SK-N-SH (cell line): ENCODE measurements around the gene MED19. TPM values are rescaled to one million over a fixed set of nuclear protein-coding genes. Genes with fewer than 3 reads are reported as not detected.

Experiments
- CTCF ChIA-PET: fragments of 300-600, 350-600 bp; formaldehyde crosslinking; extraction: SDS; loops from one replicate; lab custom pipeline; 2021; lab: Yijun Ruan, JAX
- POLR2A ChIA-PET: fragments of 350-600 bp; sonication (Branson Sonifier 250); formaldehyde crosslinking; extraction: SDS; loops from one replicate; lab custom pipeline; 2020; ENCODE audit warnings: antibody characterized with exemption, inconsistent platforms; lab: Yijun Ruan, JAX
- DNase-seq: peaks from one replicate; pipeline ENCODE4 v3.0.0; 2012
- H2AFZ ChIP-seq: fragments of 200-600 bp; sonication (generic); 2 replicates; pipeline ENCODE4 v1.8.1; 2016; ENCODE audit warnings: antibody characterized with exemption, mild to moderate bottlenecking, low read depth
- H3F3A ChIP-seq: fragments of 200-600 bp; sonication (generic); replicated peaks from 2 replicates; pipeline ENCODE3; 2016; ENCODE audit warnings: antibody characterized with exemption, mild to moderate bottlenecking; ENCODE audit not compliant: insufficient read depth
- H3K27ac ChIP-seq, 2 experiments: fragments of 200-500 bp in 1 of 2; fragments of 200-600 bp in 1 of 2; sonication (Bioruptor generic) in 1 of 2; sonication (generic), shearing (Covaris generic) in 1 of 2; 2 replicates each; pipeline versions ENCODE4 v1.5.1 to v1.6.1; 2014 to 2016; ENCODE audit warnings: low read depth in 2 of 2, inconsistent platforms in 1 of 2, low read length in 1 of 2, mild to moderate bottlenecking in 1 of 2, mixed read lengths in 1 of 2
- H3K27me3 ChIP-seq: fragments of 200-600 bp; sonication (generic), shearing (Covaris generic); 2 replicates; pipeline ENCODE4 v1.6.1; 2016; ENCODE audit warnings: mixed run types; ENCODE audit not compliant: insufficient read depth
- H3K36me3 ChIP-seq, 2 experiments: fragments of 200-500 bp in 1 of 2; fragments of 200-600 bp in 1 of 2; sonication (Bioruptor generic) in 1 of 2; sonication (generic) in 1 of 2; replicated peaks in 1 of 2; 2 replicates each; pipeline versions ENCODE3 to v1.5.1; 2014 to 2016; ENCODE audit warnings: low read length in 1 of 2, mild to moderate bottlenecking in 1 of 2; ENCODE audit not compliant: insufficient read depth in 2 of 2, control insufficient read depth in 1 of 2
- H3K4me1 ChIP-seq, 2 experiments: fragments of 200-500 bp in 1 of 2; fragments of 200-600 bp in 1 of 2; sonication (Bioruptor generic) in 1 of 2; sonication (generic), shearing (Covaris generic) in 1 of 2; 2 replicates each; pipeline versions ENCODE4 v1.5.1 to v1.6.1; 2014 to 2016; ENCODE audit warnings: low read depth in 1 of 2, low read length in 1 of 2, mixed run types in 1 of 2; ENCODE audit not compliant: insufficient read depth in 2 of 2, control insufficient read depth in 1 of 2
- H3K4me2 ChIP-seq: fragments of 200-600 bp; sonication (generic), shearing (Covaris generic); 2 replicates; pipeline ENCODE4 v1.6.1; 2017; ENCODE audit warnings: mixed run types
- H3K4me3 ChIP-seq, 2 experiments: fragments of 200-500 bp in 1 of 2; fragments of 200-600 bp in 1 of 2; sonication (Bioruptor generic) in 1 of 2; sonication (generic), shearing (Covaris generic) in 1 of 2; 2 replicates each; pipeline versions ENCODE4 v1.5.1 to v1.8.1; 2014 to 2016; ENCODE audit warnings: low read depth in 2 of 2, inconsistent platforms in 1 of 2, low read length in 1 of 2, mild to moderate bottlenecking in 1 of 2, mixed read lengths in 1 of 2, moderate library complexity in 1 of 2
- H3K79me2 ChIP-seq: fragments of 200-600 bp; sonication (generic); 2 replicates; pipeline ENCODE4 v1.8.1; 2017; ENCODE audit warnings: mild to moderate bottlenecking; ENCODE audit not compliant: insufficient read depth
- H3K9ac ChIP-seq: fragments of 200-600 bp; sonication (generic); 2 replicates; pipeline ENCODE4 v1.6.1; 2017; ENCODE audit warnings: mixed run types
- H3K9me2 ChIP-seq: fragments of 200-600 bp; sonication (generic); 2 replicates; pipeline ENCODE4 v1.6.1; 2017; ENCODE audit warnings: mixed run types
- H3K9me3 ChIP-seq: fragments of 200-600 bp; sonication (generic); 2 replicates; pipeline ENCODE4 v1.6.1; 2017; ENCODE audit warnings: mixed run types, mild to moderate bottlenecking, moderate library complexity
- H4K20me1 ChIP-seq: fragments of 200-600 bp; sonication (generic); 2 replicates; pipeline ENCODE4 v1.6.1; 2017; ENCODE audit warnings: mild to moderate bottlenecking, mixed run types; ENCODE audit not compliant: insufficient read depth
- CHD2 ChIP-seq: fragments of 150-350 bp; IDR thresholded peaks from 2 replicates; pipeline ENCODE4 v1.6.1; 2018; ENCODE audit warnings: low read length; ENCODE audit not compliant: partially characterized antibody
- ELF1 ChIP-seq: IDR thresholded peaks from 2 replicates; pipeline ENCODE4 v1.4.0; 2012
- FOXJ3 ChIP-seq: sonication (generic); formaldehyde crosslinking; IDR thresholded peaks from 2 replicates; pipeline ENCODE4 v1.5.1; 2020; ENCODE audit warnings: mild to moderate bottlenecking, missing genetic modification reagents
- FOXM1 ChIP-seq: IDR thresholded peaks from 2 replicates; pipeline ENCODE4 v1.4.0; 2012; ENCODE audit warnings: low read depth, mild to moderate bottlenecking
- GABPA ChIP-seq: IDR thresholded peaks from 2 replicates; pipeline ENCODE4 v1.4.0; 2012; ENCODE audit warnings: low read depth, mild to moderate bottlenecking
- GATA2 ChIP-seq: sonication (generic); formaldehyde crosslinking; IDR thresholded peaks from 2 replicates; pipeline ENCODE4 v1.5.0; 2020; ENCODE audit warnings: mild to moderate bottlenecking, missing genetic modification reagents
- MEF2A ChIP-seq: IDR thresholded peaks from 2 replicates; pipeline ENCODE4 v1.4.0; 2012; ENCODE audit warnings: low read depth, borderline replicate concordance
- MXI1 ChIP-seq: IDR thresholded peaks from 2 replicates; pipeline ENCODE4 v1.6.1; 2012; ENCODE audit warnings: mild to moderate bottlenecking, low read depth, low read length, improper control_type of control experiment
- NRF1 ChIP-seq: IDR thresholded peaks from 2 replicates; pipeline ENCODE4 v1.6.1; 2012; ENCODE audit warnings: low read depth, mild to moderate bottlenecking, low read length
- POLR2AphosphoS5 ChIP-seq: IDR thresholded peaks from 2 replicates; pipeline ENCODE4 v1.6.1; 2012; ENCODE audit warnings: low read depth, low read length
- SMC3 ChIP-seq: IDR thresholded peaks from 2 replicates; pipeline ENCODE4 v1.6.1; 2012; ENCODE audit warnings: low read depth, low read length, improper control_type of control experiment
- TAF1 ChIP-seq: IDR thresholded peaks from 2 replicates; pipeline ENCODE4 v1.6.1; 2012; ENCODE audit warnings: low read depth, mild to moderate bottlenecking, low read length, moderate library complexity, borderline replicate concordance
- YY1 ChIP-seq: IDR thresholded peaks from 2 replicates; pipeline ENCODE4 v1.4.0; 2012; ENCODE audit warnings: low read depth, mild to moderate bottlenecking
- WGBS: methylation state at CpG from one replicate; pipeline ENCODE4 v1.1.6; 2017; ENCODE audit warnings: low lambda C conversion rate; 5-methylcytosine and 5-hydroxymethylcytosine counted together
- polyA plus RNA-seq, 3 experiments: library from polyadenylated mRNA; depleted of rRNA; stranded (reverse); fragments of >200 nt; gene quantifications; 2 replicates each; pipeline ENCODE4 v1.2.3, GENCODE V29; 2012
- TF ChIP-seq, protein P1 (sequence below): IDR thresholded peaks from 2 replicates; pipeline ENCODE4 v1.4.0; 2012; ENCODE audit warnings: low read depth
- TF ChIP-seq, protein P2 (sequence below): IDR thresholded peaks from 2 replicates; pipeline ENCODE4 v1.4.0; 2012; ENCODE audit warnings: low read depth, borderline replicate concordance
- TF ChIP-seq, protein P3 (sequence below): IDR thresholded peaks from 2 replicates; pipeline ENCODE4; 2012
- TF ChIP-seq, protein P4 (sequence below): fragments of 150-350 bp; IDR thresholded peaks from 2 replicates; pipeline ENCODE4 v1.6.1; 2016; ENCODE audit warnings: mild to moderate bottlenecking, low read depth, low read length
- TF ChIP-seq, protein P5 (sequence below): fragments of 200-600 bp; sonication (generic); IDR thresholded peaks from 2 replicates; pipeline ENCODE4 v1.6.1; 2017; ENCODE audit warnings: antibody characterized with exemption, mild to moderate bottlenecking, moderate library complexity

The MED19 gene
- polyA plus RNA-seq, 1 of the 3 experiments (the other 2 are of a cell fraction), result 38.7 TPM

DNA sequence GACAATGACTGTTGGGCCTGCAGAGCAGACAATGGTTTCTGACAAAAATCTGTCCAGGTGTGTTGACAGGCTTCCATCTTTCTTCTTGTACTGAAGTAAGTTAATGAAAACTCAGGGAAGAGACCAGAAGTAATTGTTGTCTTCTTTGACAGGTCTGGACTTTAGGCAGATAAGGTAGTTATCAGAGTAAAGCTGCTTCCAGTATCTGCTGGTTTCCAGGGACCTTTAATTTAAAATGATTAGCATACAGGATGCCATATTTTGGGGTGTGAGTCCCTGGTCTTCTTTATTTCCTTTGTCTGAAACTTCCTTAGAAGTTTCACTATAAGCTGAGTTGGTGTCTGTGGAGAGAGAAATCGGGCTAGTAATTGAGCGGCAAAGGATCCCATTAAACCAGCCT lies 1.8 kb upstream of the MED19 start:
- peaks cover 82% of the 10 kb centered on the region for H3K79me2 ChIP-seq
- no peak for DNase-seq
- no peaks in the 10 kb centered on the region for H4K20me1 ChIP-seq
- H3K36me3 ChIP-seq, result peaks cover 0 to 7% of the 10 kb centered on the region in 2 experiments
- peak overlapping the region; percentile 94 to 98 for H3K4me3 ChIP-seq
- TF ChIP-seq NRF1 (no peak), FOXJ3 (CRISPR knock-in tag) (no peak), FOXM1 (no peak), GABPA (no peak), MEF2A (no peak)
- TF ChIP-seq, protein P1, sequence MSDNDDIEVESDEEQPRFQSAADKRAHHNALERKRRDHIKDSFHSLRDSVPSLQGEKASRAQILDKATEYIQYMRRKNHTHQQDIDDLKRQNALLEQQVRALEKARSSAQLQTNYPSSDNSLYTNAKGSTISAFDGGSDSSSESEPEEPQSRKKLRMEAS, result no peak
- H3K4me1 ChIP-seq, result peaks cover 14 to 20% of the 10 kb centered on the region in 2 experiments; a peak in 3 of 4 replicates
- no peaks in the 10 kb centered on the region for H3K9me2 ChIP-seq
- WGBS, result 90% methylated on average over 2 of the region's 2 CpGs
- no peak overlapping the region for H3K27ac ChIP-seq
- no peaks in the 10 kb centered on the region for H3F3A ChIP-seq
- no peaks in the 10 kb centered on the region for H3K9me3 ChIP-seq
- peak overlapping the region; percentile 89; the same call in 1 of the 2 replicates for H3K9ac ChIP-seq
- ChIA-PET CTCF (interaction anchor here (1.0 to 2.0 kb wide), 3 partner anchors 23 to 146 kb away, joined by 3 to 6 read pairs (median 5); partner anchors contain the start of gene UBE2L6), POLR2A (no interaction called here)
- H3K4me2 ChIP-seq, result peak overlapping the region; percentile 84
- H2AFZ ChIP-seq, result no peak overlapping the region
- H3K27me3 ChIP-seq, result no peaks in the 10 kb centered on the region

DNA sequence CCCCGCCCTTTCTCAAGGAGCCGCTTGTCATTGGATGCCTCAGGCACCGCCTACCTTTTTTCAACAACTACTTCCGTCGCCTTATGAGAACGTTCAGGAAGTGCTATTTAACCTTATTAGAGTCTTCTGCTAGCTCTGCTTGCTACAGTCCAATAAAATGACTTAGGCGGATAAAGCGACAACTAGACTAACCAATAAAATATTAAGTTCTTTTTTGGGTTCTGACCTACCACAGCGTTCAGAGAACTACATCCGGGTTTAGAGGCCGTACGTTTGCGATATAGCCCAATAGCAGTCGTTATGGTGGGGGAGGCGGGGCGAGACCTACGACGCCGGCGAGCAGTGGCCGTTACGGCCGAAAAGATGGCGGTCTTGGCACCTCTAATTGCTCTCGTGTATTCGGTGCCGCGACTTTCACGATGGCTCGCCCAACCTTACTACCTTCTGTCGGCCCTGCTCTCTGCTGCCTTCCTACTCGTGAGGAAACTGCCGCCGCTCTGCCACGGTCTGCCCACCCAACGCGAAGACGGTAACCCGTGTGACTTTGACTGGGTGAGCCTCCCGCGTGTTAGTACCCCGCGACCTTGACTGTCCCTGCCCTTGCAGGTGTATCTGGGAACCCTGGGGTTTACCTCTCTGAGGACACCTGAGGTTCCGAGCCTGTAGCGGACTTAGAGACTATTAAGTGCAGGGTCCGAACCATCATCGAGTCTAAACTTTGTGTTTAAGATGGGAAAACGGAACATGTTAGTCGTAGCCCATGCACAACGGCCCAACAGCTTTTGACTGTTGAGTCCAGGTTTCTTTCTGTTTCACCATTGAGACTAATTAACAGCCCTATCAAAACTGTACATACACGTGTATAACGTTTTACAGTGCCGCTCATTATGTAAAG lies 488 bp upstream of the MED19 start, which contains the start of gene TMX2:
TMX2 (plus strand) TSS at position 338 of the 895 bp plus-strand sequence; CDS start at position 364, 26 bp downstream.
- WGBS, result 1% methylated on average over 40 of the region's 53 CpGs
- Histone ChIP-seq H3K4me1 (peaks cover 14 to 20% of the 10 kb centered on the region in 2 experiments; a peak in 3 of 4 replicates), H4K20me1 (no peaks in the 10 kb centered on the region; the same call in 1 of the 2 replicates), H3K4me2 (peak within 1 kb of the TSS; percentile 84), H3K9ac (peak within 1 kb of the TSS; percentile 89), H3K9me3 (no peaks in the 10 kb centered on the region), H3F3A (no peaks in the 10 kb centered on the region), H3K79me2 (peaks cover 83% of the 10 kb centered on the region), H3K27me3 (no peaks in the 10 kb centered on the region), H3K4me3 (peak within 1 kb of the TSS; percentile 94 to 98), H3K9me2 (no peaks in the 10 kb centered on the region), H2AFZ (peak within 1 kb of the TSS; percentile 87), H3K36me3 (peaks cover 0 to 15% of the 10 kb centered on the region in 2 experiments), H3K27ac (peak within 1 kb of the TSS; percentile 90 to 94)
- ChIA-PET POLR2A (interaction anchor here (0.5 to 2.0 kb wide), 6 partner anchors 9 to 387 kb away, joined by 3 to 9 read pairs (median 4); partner anchors contain the start of gene SELENOH), CTCF (interaction anchor here (0.9 to 1.4 kb wide), 4 partner anchors 68 to 185 kb away, joined by 3 to 5 read pairs (median 4); no protein-coding TSS in a partner anchor)
- peak; percentile 92 for DNase-seq
- peak; percentile 94 for TF ChIP-seq CHD2
- TF ChIP-seq, protein P2, sequence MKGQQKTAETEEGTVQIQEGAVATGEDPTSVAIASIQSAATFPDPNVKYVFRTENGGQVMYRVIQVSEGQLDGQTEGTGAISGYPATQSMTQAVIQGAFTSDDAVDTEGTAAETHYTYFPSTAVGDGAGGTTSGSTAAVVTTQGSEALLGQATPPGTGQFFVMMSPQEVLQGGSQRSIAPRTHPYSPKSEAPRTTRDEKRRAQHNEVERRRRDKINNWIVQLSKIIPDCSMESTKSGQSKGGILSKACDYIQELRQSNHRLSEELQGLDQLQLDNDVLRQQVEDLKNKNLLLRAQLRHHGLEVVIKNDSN, result no peak
- TF ChIP-seq MXI1, result peak; percentile 45; the same call in 1 of the 2 replicates
- TF ChIP-seq SMC3, result no peak
- TF ChIP-seq GATA2 (CRISPR knock-in tag), result no peak
- peak; percentile 93 for TF ChIP-seq YY1
- peak; percentile 94 for TF ChIP-seq GABPA
- TF ChIP-seq, protein P1, result peak; percentile 40; the same call in 1 of the 2 replicates
- TF ChIP-seq POLR2AphosphoS5, result peak; percentile 43
- peak; percentile 70; the same call in 1 of the 2 replicates for TF ChIP-seq TAF1
- TF ChIP-seq, protein P3, sequence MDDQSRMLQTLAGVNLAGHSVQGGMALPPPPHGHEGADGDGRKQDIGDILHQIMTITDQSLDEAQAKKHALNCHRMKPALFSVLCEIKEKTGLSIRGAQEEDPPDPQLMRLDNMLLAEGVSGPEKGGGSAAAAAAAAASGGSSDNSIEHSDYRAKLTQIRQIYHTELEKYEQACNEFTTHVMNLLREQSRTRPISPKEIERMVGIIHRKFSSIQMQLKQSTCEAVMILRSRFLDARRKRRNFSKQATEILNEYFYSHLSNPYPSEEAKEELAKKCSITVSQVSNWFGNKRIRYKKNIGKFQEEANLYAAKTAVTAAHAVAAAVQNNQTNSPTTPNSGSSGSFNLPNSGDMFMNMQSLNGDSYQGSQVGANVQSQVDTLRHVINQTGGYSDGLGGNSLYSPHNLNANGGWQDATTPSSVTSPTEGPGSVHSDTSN, result peak; percentile 94
- peak; percentile 78 for TF ChIP-seq ELF1
- TF ChIP-seq, protein P4, sequence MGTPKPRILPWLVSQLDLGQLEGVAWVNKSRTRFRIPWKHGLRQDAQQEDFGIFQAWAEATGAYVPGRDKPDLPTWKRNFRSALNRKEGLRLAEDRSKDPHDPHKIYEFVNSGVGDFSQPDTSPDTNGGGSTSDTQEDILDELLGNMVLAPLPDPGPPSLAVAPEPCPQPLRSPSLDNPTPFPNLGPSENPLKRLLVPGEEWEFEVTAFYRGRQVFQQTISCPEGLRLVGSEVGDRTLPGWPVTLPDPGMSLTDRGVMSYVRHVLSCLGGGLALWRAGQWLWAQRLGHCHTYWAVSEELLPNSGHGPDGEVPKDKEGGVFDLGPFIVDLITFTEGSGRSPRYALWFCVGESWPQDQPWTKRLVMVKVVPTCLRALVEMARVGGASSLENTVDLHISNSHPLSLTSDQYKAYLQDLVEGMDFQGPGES, result peak; percentile 67
- TF ChIP-seq, protein P5, sequence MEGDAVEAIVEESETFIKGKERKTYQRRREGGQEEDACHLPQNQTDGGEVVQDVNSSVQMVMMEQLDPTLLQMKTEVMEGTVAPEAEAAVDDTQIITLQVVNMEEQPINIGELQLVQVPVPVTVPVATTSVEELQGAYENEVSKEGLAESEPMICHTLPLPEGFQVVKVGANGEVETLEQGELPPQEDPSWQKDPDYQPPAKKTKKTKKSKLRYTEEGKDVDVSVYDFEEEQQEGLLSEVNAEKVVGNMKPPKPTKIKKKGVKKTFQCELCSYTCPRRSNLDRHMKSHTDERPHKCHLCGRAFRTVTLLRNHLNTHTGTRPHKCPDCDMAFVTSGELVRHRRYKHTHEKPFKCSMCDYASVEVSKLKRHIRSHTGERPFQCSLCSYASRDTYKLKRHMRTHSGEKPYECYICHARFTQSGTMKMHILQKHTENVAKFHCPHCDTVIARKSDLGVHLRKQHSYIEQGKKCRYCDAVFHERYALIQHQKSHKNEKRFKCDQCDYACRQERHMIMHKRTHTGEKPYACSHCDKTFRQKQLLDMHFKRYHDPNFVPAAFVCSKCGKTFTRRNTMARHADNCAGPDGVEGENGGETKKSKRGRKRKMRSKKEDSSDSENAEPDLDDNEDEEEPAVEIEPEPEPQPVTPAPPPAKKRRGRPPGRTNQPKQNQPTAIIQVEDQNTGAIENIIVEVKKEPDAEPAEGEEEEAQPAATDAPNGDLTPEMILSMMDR, result no peak
